Astrocyte (in vitro differentiated cells and primary cell): ENCODE measurements around the gene GADL1.

Experiments
- CTCF ChIP-seq: IDR thresholded peaks from 2 replicates; pipeline ENCODE4 v1.5.1; 2011; ENCODE audit warnings: low read depth, mild to moderate bottlenecking, inconsistent platforms, low read length, moderate library complexity; ENCODE audit not compliant: insufficient read depth
- EZH2 ChIP-seq: IDR thresholded peaks from 2 replicates; pipeline ENCODE4 v1.6.1; 2012; ENCODE audit warnings: mild to moderate bottlenecking, low read length, inconsistent platforms; ENCODE audit not compliant: insufficient read depth

GRCh38 chr3:30768703-30769550, 125.5 kb downstream of the GADL1 start:
- TF ChIP-seq CTCF (peak; percentile 95), EZH2 (no peak)
